Tibial nerve (tissue), 3 donors: Measurements from ENCODE around the gene BCAS1.

ENCODE experiments used
- POLR2A ChIP-seq, 2 donors: fragments of 450-650 bp; IDR thresholded peaks; one replicate each; pipeline ENCODE4 v1.6.1; 2017; ENCODE audit warnings: antibody characterized with exemption in 2 of 2, mild to moderate bottlenecking in 2 of 2, moderate library complexity in 2 of 2
- TF ChIP-seq, protein P1 (sequence below), 5 experiments: fragments of 200-600 bp in 3 of 5; fragments of 450-650 bp in 2 of 5; sonication (generic) in 3 of 5; IDR thresholded peaks; one replicate each; pipeline ENCODE4 v1.5.1; 2016 to 2019; ENCODE audit warnings: antibody characterized with exemption in 5 of 5, mild to moderate bottlenecking in 3 of 5, moderate library complexity in 2 of 5

DNA sequence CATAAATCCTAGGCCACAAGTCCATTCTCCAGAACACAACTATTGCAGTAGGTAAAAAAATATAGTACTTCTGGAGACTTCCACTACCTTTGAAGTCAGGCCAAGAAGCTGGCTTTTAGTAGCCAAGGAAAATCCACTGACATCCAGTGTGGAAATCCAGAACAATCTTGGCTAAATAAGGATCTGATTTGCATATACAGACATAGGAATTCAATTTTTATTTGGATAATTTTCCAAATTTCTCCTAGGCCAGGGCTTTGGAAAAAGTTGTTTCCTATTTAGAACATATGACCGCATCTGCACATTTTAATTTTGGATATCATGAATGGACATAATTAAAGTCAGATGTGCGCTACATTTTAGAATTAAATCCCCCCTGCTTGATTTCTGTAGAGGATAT lies 100.2 kb downstream of the BCAS1 start:
- TF ChIP-seq, protein P1, sequence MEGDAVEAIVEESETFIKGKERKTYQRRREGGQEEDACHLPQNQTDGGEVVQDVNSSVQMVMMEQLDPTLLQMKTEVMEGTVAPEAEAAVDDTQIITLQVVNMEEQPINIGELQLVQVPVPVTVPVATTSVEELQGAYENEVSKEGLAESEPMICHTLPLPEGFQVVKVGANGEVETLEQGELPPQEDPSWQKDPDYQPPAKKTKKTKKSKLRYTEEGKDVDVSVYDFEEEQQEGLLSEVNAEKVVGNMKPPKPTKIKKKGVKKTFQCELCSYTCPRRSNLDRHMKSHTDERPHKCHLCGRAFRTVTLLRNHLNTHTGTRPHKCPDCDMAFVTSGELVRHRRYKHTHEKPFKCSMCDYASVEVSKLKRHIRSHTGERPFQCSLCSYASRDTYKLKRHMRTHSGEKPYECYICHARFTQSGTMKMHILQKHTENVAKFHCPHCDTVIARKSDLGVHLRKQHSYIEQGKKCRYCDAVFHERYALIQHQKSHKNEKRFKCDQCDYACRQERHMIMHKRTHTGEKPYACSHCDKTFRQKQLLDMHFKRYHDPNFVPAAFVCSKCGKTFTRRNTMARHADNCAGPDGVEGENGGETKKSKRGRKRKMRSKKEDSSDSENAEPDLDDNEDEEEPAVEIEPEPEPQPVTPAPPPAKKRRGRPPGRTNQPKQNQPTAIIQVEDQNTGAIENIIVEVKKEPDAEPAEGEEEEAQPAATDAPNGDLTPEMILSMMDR (IDR thresholded peaks at IDR 0.05) = no peak
- no peak for TF ChIP-seq POLR2A (IDR thresholded peaks at IDR 0.05)
